Mesendoderm (in vitro differentiated cells): ENCODE results near the gene LSM3.

Source experiments
- DNase-seq: peaks from one replicate; pipeline ENCODE4 v3.0.0; 2013
- H2AK5ac ChIP-seq: 2 replicates; pipeline ENCODE4 v1.6.1; 2013; ENCODE audit warnings: low read length, inconsistent platforms
- H2BK120ac ChIP-seq: 2 replicates; pipeline ENCODE4 v1.6.1; 2013; ENCODE audit warnings: low read depth, mild to moderate bottlenecking, low read length, moderate library complexity, mixed read lengths
- H2BK15ac ChIP-seq: replicated peaks from 2 replicates; pipeline ENCODE4 v1.6.1; 2013; ENCODE audit warnings: low read depth, mild to moderate bottlenecking, moderate library complexity
- H2BK5ac ChIP-seq: 2 replicates; pipeline ENCODE4 v1.6.1; 2013; ENCODE audit warnings: low read length, inconsistent platforms
- H3K18ac ChIP-seq: 2 replicates; pipeline ENCODE4 v1.6.1; 2013; ENCODE audit warnings: mild to moderate bottlenecking, low read length, mixed read lengths
- H3K23ac ChIP-seq: one replicate; pipeline ENCODE4 v1.6.1; 2013; ENCODE audit warnings: low read length
- H3K27ac ChIP-seq: 2 replicates; pipeline ENCODE4 v1.5.1; 2013; ENCODE audit warnings: low read depth, mild to moderate bottlenecking, inconsistent platforms, low read length, moderate library complexity
- H3K27me3 ChIP-seq: 2 replicates; pipeline ENCODE4 v1.6.1; 2013; ENCODE audit warnings: low read length, control low read depth, mild to moderate bottlenecking, inconsistent platforms; ENCODE audit not compliant: insufficient read depth, poor library complexity
- H3K36me3 ChIP-seq: 2 replicates; pipeline ENCODE4 v1.6.1; 2013; ENCODE audit warnings: low read length, inconsistent platforms; ENCODE audit not compliant: control insufficient read depth, insufficient read depth
- H3K4ac ChIP-seq: one replicate; pipeline ENCODE4 v1.6.1; 2013; ENCODE audit warnings: low read depth, mild to moderate bottlenecking, low read length, moderate library complexity
- H3K4me1 ChIP-seq: 2 replicates; pipeline ENCODE4 v1.6.1; 2013; ENCODE audit warnings: low read depth, low read length, inconsistent platforms; ENCODE audit not compliant: control insufficient read depth
- H3K4me2 ChIP-seq: 2 replicates; pipeline ENCODE4 v1.6.1; 2013; ENCODE audit warnings: low read length
- H3K4me3 ChIP-seq: 2 replicates; pipeline ENCODE4 v1.5.1; 2013; ENCODE audit warnings: mild to moderate bottlenecking, low read length
- H3K56ac ChIP-seq: one replicate; pipeline ENCODE4 v1.6.1; 2013; ENCODE audit warnings: low read length
- H3K79me1 ChIP-seq: 2 replicates; pipeline ENCODE4 v1.6.1; 2013; ENCODE audit warnings: low read length, inconsistent platforms
- H3K79me2 ChIP-seq: 2 replicates; pipeline ENCODE4 v1.6.1; 2013; ENCODE audit warnings: mild to moderate bottlenecking, low read length; ENCODE audit not compliant: control insufficient read depth, insufficient read depth
- H3K9ac ChIP-seq: 2 replicates; pipeline ENCODE4 v1.6.1; 2013; ENCODE audit warnings: low read length, inconsistent platforms
- H4K5ac ChIP-seq: one replicate; pipeline ENCODE4 v1.6.1; 2013; ENCODE audit warnings: low read length
- H4K8ac ChIP-seq: one replicate; pipeline ENCODE4 v1.6.1; 2013; ENCODE audit warnings: low read depth, mild to moderate bottlenecking, control low read depth, low read length, moderate library complexity
- WGBS: extraction: QIAGEN DNeasy Blood & Tissue Kit; methylation state at CpG from one replicate; pipeline ENCODE4 v1.1.7; 2013; ENCODE audit warnings: low lambda C conversion rate, missing lambda C conversion rate; ENCODE audit not compliant: insufficient coverage; ENCODE audit errors: extremely low coverage; 5-methylcytosine and 5-hydroxymethylcytosine counted together

The LSM3 gene

GRCh38 chr3:14204515-14205284 lies 26.1 kb downstream of the LSM3 start:
- no peak overlapping the region for H3K27ac ChIP-seq
- no peak overlapping the region for H2BK15ac ChIP-seq
- DNase-seq = no peak
- no peaks in the 10 kb centered on the region for H3K27me3 ChIP-seq
- no peak overlapping the region for H3K56ac ChIP-seq
- no peaks in the 10 kb centered on the region for H3K79me1 ChIP-seq
- no peak overlapping the region for H3K18ac ChIP-seq
- WGBS = no CpG with 5 or more reads among the region's 11 CpGs
- H3K79me2 ChIP-seq = no peaks in the 10 kb centered on the region
- H3K4me3 ChIP-seq = no peak overlapping the region
- no peak overlapping the region for H4K5ac ChIP-seq
- no peak overlapping the region for H2BK5ac ChIP-seq
- no peak overlapping the region for H3K4me2 ChIP-seq
- H4K8ac ChIP-seq = no peak overlapping the region
- no peak overlapping the region for H3K4ac ChIP-seq
- no peak overlapping the region for H2AK5ac ChIP-seq
- H3K9ac ChIP-seq = no peak overlapping the region
- H3K4me1 ChIP-seq = no peaks in the 10 kb centered on the region
- no peak overlapping the region for H3K23ac ChIP-seq
- H2BK120ac ChIP-seq = no peak overlapping the region
- H3K36me3 ChIP-seq = no peaks in the 10 kb centered on the region

DNA sequence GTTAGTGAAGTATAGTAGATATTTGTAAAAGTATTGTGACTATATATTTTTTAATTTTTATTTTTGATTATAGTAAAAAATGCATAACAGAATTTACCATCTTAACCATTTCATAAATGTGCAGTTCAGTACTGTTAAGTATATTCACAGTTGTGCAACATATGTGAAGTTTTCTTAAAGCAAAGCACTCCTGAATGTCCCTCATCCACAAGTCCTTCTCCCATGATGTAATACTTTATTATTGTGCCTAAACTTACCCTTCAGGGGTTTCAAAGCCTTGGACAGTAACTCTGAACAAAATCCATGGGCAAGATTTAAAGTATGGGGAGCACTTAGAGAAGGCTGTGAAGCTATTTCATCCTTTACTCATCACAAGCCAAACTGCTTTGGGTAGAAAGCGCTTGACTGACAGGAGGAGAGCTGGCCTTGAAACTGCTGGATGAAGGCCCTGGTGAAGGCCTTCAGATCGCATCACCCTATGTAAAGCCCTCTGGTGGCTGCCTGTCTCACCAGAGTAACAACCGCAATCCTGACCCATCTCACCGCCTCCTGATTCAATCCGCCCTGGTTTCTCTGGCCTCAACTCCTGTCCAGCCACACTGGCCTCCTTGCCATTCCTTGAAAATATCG lies 28.0 kb downstream of the LSM3 start:
- H2BK15ac ChIP-seq = no peak overlapping the region
- H3K79me2 ChIP-seq = no peaks in the 10 kb centered on the region
- H3K23ac ChIP-seq = no peak overlapping the region
- H3K56ac ChIP-seq = no peak overlapping the region
- H3K4me1 ChIP-seq = no peaks in the 10 kb centered on the region
- no peak overlapping the region for H4K5ac ChIP-seq
- no peak overlapping the region for H3K18ac ChIP-seq
- H3K36me3 ChIP-seq = no peaks in the 10 kb centered on the region
- H2BK5ac ChIP-seq = no peak overlapping the region
- no peak overlapping the region for H3K9ac ChIP-seq
- H3K27me3 ChIP-seq = no peaks in the 10 kb centered on the region
- no peak overlapping the region for H3K4me3 ChIP-seq
- H3K79me1 ChIP-seq = no peaks in the 10 kb centered on the region
- H3K27ac ChIP-seq = no peak overlapping the region
- H2AK5ac ChIP-seq = no peak overlapping the region
- no peak overlapping the region for H2BK120ac ChIP-seq
- no peak overlapping the region for H3K4me2 ChIP-seq
- H4K8ac ChIP-seq = no peak overlapping the region
- DNase-seq = peak; percentile 66
- no peak overlapping the region for H3K4ac ChIP-seq
- WGBS = no CpG with 5 or more reads among the region's 6 CpGs

GRCh38 chr3:14208168-14208567 lies 29.6 kb downstream of the LSM3 start:
- no peak overlapping the region for H3K4me3 ChIP-seq
- H3K79me2 ChIP-seq = no peaks in the 10 kb centered on the region
- H3K4me1 ChIP-seq = no peaks in the 10 kb centered on the region
- H3K18ac ChIP-seq = no peak overlapping the region
- H3K4ac ChIP-seq = no peak overlapping the region
- H3K4me2 ChIP-seq = no peak overlapping the region
- no peak overlapping the region for H2BK120ac ChIP-seq
- H3K36me3 ChIP-seq = no peaks in the 10 kb centered on the region
- H2AK5ac ChIP-seq = no peak overlapping the region
- no peak overlapping the region for H3K56ac ChIP-seq
- DNase-seq = no peak
- no peak overlapping the region for H2BK15ac ChIP-seq
- H3K27ac ChIP-seq = no peak overlapping the region
- H4K8ac ChIP-seq = no peak overlapping the region
- H3K27me3 ChIP-seq = no peaks in the 10 kb centered on the region
- no peak overlapping the region for H3K23ac ChIP-seq
- no CpG with 5 or more reads among the region's 4 CpGs for WGBS
- no peak overlapping the region for H3K9ac ChIP-seq
- no peak overlapping the region for H2BK5ac ChIP-seq
- H3K79me1 ChIP-seq = no peaks in the 10 kb centered on the region
- no peak overlapping the region for H4K5ac ChIP-seq

GRCh38 chr3:14208977-14209394 lies 30.4 kb downstream of the LSM3 start:
- no peak overlapping the region for H2BK15ac ChIP-seq
- H3K23ac ChIP-seq = no peak overlapping the region
- H3K27me3 ChIP-seq = no peaks in the 10 kb centered on the region
- no peaks in the 10 kb centered on the region for H3K4me1 ChIP-seq
- no peak overlapping the region for H2BK120ac ChIP-seq
- H3K79me1 ChIP-seq = no peaks in the 10 kb centered on the region
- H2BK5ac ChIP-seq = no peak overlapping the region
- no peaks in the 10 kb centered on the region for H3K36me3 ChIP-seq
- DNase-seq = no peak
- H3K4ac ChIP-seq = no peak overlapping the region
- H4K5ac ChIP-seq = no peak overlapping the region
- H2AK5ac ChIP-seq = no peak overlapping the region
- no peak overlapping the region for H3K27ac ChIP-seq
- no CpG with 5 or more reads among the region's 5 CpGs for WGBS
- H3K79me2 ChIP-seq = no peaks in the 10 kb centered on the region
- H4K8ac ChIP-seq = no peak overlapping the region
- no peak overlapping the region for H3K18ac ChIP-seq
- H3K56ac ChIP-seq = no peak overlapping the region
- H3K4me2 ChIP-seq = no peak overlapping the region
- no peak overlapping the region for H3K9ac ChIP-seq
- H3K4me3 ChIP-seq = no peak overlapping the region

DNA sequence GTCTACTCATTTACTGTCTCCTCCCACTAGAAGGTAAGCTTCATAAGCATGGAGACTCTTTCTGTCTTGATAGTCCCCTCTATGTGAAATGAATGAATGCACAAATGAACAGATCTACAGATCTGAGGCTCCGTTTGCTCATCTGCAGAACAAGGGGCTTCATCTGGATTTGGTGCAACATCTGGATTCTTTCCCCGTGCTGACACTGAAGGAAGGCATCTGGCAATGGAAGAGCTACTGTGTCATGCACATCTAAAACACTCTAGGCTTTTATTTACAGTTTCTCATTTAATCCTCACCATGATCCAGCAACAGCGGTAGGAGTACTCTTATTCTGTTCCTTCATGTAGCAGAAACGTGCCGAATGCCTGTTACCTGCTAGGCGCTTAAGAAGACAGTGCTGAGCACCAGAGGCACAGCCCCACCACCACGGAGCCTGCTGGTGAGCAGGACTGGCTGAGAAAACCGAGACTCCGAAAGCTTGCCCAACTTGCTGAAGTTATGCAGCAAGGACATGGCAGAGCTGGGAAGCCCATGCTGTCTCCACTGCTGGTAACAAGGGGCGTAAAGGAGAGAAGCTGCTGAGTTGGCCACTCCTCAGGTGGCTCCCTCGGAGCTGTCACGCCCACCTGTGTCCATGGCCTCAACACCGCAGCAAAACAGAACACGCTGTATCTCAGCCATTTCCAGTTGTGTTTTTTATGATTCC lies 31.1 kb downstream of the LSM3 start:
- Histone ChIP-seq H4K8ac (no peak overlapping the region), H2BK120ac (no peak overlapping the region), H3K36me3 (no peaks in the 10 kb centered on the region), H3K27me3 (no peaks in the 10 kb centered on the region), H4K5ac (no peak overlapping the region), H3K4ac (no peak overlapping the region), H3K27ac (no peak overlapping the region), H3K56ac (no peak overlapping the region), H2BK5ac (no peak overlapping the region), H3K4me3 (no peak overlapping the region), H3K23ac (no peak overlapping the region), H3K18ac (no peak overlapping the region), H2AK5ac (no peak overlapping the region), H2BK15ac (no peak overlapping the region), H3K9ac (no peak overlapping the region), H3K79me1 (no peaks in the 10 kb centered on the region), H3K79me2 (no peaks in the 10 kb centered on the region), H3K4me1 (no peaks in the 10 kb centered on the region), H3K4me2 (no peak overlapping the region)
- DNase-seq = no peak
- no CpG with 5 or more reads among the region's 14 CpGs for WGBS
